Breast epithelium (tissue), 3 donors: Measurements from ENCODE around the gene DIS3L.

Experiments used
- CTCF ChIP-seq, 3 donors: fragments of 450-650 bp; IDR thresholded peaks; one replicate each; pipeline ENCODE4 v1.5.1; 2016 to 2017; ENCODE audit warnings: antibody characterized with exemption in 3 of 3, mild to moderate bottlenecking in 3 of 3, moderate library complexity in 3 of 3
- POLR2A ChIP-seq: fragments of 450-650 bp; IDR thresholded peaks from one replicate; pipeline ENCODE4 v1.6.1; 2016; ENCODE audit warnings: antibody characterized with exemption, mild to moderate bottlenecking, moderate library complexity

GRCh38 chr15:66288551-66289185 is 4.7 kb upstream of the DIS3L start:
- TF ChIP-seq CTCF (IDR thresholded peaks at IDR 0.05) (no peak), POLR2A (no peak)
